Activated naive CD4-positive, alpha-beta T cell treated with anti-CD3 and anti-CD28 coated beads, Interleukin-2, amount 50 U/mL, for 24 hours (primary cell): ENCODE results near the gene KRTAP5-10.
"Not testable (repeated sequence)": the region's sequence is repeated elsewhere in the genome, so short reads cannot be mapped to it uniquely, and the experiment has no call there.

ENCODE experiments used
- H3K27ac Mint-ChIP-seq: one replicate; pipeline ENCODE4 v1.8.0; 2021; ENCODE audit warnings: mild to moderate bottlenecking, mixed read lengths
- H3K27me3 Mint-ChIP-seq: one replicate; pipeline ENCODE4 v1.8.0; 2021; ENCODE audit warnings: mixed read lengths
- H3K36me3 Mint-ChIP-seq: one replicate; pipeline ENCODE4 v1.8.0; 2021; ENCODE audit warnings: mixed read lengths
- H3K4me1 Mint-ChIP-seq: one replicate; pipeline ENCODE4 v1.8.0; 2021; ENCODE audit warnings: mixed read lengths
- H3K4me3 Mint-ChIP-seq: one replicate; pipeline ENCODE4 v1.8.0; 2021; ENCODE audit warnings: mild to moderate bottlenecking, mixed read lengths
- H3K9me3 Mint-ChIP-seq: one replicate; pipeline ENCODE4 v1.8.0; 2021; ENCODE audit warnings: mixed read lengths

KRTAP5-10 gene

DNA sequence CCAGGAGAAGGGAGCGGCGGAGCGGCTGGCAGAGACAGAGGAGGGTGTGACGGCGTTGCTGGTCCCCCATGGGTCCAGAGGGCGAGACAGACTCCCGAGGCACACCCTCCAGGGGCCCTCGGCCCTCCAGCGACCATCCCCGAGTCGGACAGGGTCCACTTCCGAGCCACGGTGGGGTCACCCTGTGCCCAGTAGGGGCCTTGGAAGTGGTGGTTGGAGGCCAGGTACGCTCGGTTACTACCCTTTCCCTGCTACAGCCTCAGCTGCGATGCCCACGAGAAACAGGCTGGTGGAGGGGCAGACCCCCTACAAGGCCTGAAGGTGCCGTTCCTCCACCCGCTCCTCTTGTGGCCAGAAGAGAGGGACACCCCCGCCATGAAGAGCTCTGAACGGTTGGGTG, 42.9 kb downstream of the KRTAP5-10 start:
- not testable (repeated sequence) for H3K27ac Mint-ChIP-seq, H3K9me3 Mint-ChIP-seq, H3K4me1 Mint-ChIP-seq, H3K36me3 Mint-ChIP-seq, H3K4me3 Mint-ChIP-seq
- H3K27me3 Mint-ChIP-seq: peaks cover 19% of the 10 kb centered on the region

DNA sequence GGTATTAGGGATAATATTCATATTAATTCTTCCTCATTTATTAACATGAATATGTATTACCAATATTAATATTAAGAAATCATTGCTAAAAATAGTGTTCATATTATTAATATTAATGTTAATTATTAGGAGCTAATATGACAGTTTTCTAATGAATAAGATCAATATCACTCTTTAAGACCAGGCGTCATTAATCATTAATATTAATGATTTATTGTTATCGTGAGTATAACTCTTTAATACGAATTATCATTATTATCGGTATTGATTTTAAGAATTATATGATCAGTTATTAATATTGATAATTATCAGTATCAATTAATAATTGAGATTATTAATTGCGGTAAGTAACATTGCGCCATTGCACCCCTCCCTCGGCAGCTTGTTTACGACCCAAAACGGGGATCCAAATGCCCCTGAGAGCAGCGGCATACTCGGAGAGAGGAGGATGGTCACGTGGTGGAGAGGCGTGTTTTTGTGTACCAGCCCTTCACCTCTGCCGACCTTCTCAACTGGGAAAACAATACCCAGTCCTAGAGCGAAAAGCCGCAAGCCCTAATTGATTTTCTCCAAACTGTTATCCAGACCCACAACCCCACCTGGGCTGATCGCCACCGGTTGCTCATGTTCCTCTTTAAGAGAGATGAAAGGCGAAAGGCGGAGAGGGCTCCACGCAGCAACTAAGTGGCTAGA, 46.0 kb downstream of the KRTAP5-10 start:
- H3K27me3 Mint-ChIP-seq: peaks cover 19% of the 10 kb centered on the region
- H3K9me3 Mint-ChIP-seq, H3K27ac Mint-ChIP-seq, H3K36me3 Mint-ChIP-seq, H3K4me3 Mint-ChIP-seq, H3K4me1 Mint-ChIP-seq: not testable (repeated sequence)

DNA sequence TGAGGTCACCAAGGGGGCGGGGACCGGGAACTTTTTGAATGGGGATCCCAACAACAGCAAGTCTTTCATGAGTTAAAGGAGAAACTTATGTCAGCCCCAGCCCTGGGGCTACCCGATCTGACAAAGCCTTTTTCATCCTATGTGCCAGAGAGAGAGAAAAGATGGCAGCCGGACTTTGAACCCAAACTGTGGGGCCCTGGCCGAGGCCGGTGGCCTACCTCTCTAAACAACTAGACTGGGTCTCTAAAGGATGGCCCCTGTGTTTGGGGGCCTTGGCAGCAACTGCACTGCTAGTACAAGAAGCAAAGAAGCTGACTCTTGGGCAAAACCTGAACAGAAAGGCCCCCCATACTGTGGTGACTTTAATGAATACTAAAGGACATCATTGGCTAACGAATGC, 48.6 kb downstream of the KRTAP5-10 start:
- H3K9me3 Mint-ChIP-seq, H3K27ac Mint-ChIP-seq, H3K4me3 Mint-ChIP-seq, H3K4me1 Mint-ChIP-seq, H3K36me3 Mint-ChIP-seq: not testable (repeated sequence)
- H3K27me3 Mint-ChIP-seq: peaks cover 13% of the 10 kb centered on the region

DNA sequence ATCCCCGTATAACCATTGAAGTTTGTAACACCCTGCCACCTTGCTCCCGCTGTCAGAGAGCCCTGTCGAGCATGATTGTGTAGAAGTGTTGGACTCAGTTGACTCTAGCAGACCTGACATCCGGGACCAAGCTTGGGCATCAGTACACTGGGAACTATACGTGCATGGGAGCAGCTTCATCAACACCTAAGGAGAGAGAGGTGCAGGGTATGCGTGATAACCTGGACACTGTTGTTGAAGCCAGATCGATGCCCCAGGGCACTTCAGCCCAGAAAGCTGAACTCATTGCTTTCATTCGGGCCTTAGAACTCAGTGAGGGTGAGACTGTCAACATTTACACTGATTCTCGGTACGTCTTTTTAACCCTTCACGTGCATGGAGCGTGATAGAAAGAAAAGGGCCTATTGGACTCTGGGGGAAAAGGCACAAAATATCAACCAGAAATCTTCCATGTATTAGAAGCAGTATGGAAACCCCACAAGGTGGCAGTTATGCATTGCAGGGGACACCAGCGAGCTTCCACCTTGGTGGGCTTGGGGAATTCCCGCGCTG, 49.1 kb downstream of the KRTAP5-10 start:
- H3K4me3 Mint-ChIP-seq, H3K27ac Mint-ChIP-seq, H3K4me1 Mint-ChIP-seq, H3K36me3 Mint-ChIP-seq, H3K9me3 Mint-ChIP-seq, H3K27me3 Mint-ChIP-seq: not testable (repeated sequence)

- not testable (repeated sequence) for H3K27me3 Mint-ChIP-seq, H3K27ac Mint-ChIP-seq, H3K4me3 Mint-ChIP-seq, H3K36me3 Mint-ChIP-seq, H3K9me3 Mint-ChIP-seq, H3K4me1 Mint-ChIP-seq
Observed at GRCh38 chr11:71615003-71615402, 49.6 kb downstream of the KRTAP5-10 start.
